ENCODE data around the gene GPR55. TPM values are rescaled to one million over a fixed set of nuclear protein-coding genes. Genes with fewer than 3 reads are reported as not detected.

GPR55 gene
- total and polyA plus RNA-seq, 2 of the 8 experiments (the other 6 are each of a cell fraction or from before 2014, with no cell fraction given), result not detected

GRCh38 chr2:230950874-230951339 lies 25.9 kb upstream of the GPR55 start (continued):
- no peak for TF ChIP-seq HDAC2 (IDR thresholded peaks at IDR 0.05; ENCODE audit: borderline replicate concordance in 1 of 2, low read depth in 2 of 2, low read length in 2 of 2)
- TF ChIP-seq, protein P1, sequence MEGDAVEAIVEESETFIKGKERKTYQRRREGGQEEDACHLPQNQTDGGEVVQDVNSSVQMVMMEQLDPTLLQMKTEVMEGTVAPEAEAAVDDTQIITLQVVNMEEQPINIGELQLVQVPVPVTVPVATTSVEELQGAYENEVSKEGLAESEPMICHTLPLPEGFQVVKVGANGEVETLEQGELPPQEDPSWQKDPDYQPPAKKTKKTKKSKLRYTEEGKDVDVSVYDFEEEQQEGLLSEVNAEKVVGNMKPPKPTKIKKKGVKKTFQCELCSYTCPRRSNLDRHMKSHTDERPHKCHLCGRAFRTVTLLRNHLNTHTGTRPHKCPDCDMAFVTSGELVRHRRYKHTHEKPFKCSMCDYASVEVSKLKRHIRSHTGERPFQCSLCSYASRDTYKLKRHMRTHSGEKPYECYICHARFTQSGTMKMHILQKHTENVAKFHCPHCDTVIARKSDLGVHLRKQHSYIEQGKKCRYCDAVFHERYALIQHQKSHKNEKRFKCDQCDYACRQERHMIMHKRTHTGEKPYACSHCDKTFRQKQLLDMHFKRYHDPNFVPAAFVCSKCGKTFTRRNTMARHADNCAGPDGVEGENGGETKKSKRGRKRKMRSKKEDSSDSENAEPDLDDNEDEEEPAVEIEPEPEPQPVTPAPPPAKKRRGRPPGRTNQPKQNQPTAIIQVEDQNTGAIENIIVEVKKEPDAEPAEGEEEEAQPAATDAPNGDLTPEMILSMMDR (IDR thresholded peaks at IDR 0.05; ENCODE audit: control extremely low read depth in 1 of 3, insufficient read depth in 1 of 3, low read depth in 1 of 3, low read length in 3 of 3), result no peak
- TF ChIP-seq, protein P2, sequence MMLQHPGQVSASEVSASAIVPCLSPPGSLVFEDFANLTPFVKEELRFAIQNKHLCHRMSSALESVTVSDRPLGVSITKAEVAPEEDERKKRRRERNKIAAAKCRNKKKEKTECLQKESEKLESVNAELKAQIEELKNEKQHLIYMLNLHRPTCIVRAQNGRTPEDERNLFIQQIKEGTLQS (IDR thresholded peaks at IDR 0.05; ENCODE audit: insufficient read depth, low read depth, low read length), result no peak
- TF ChIP-seq, protein P3, sequence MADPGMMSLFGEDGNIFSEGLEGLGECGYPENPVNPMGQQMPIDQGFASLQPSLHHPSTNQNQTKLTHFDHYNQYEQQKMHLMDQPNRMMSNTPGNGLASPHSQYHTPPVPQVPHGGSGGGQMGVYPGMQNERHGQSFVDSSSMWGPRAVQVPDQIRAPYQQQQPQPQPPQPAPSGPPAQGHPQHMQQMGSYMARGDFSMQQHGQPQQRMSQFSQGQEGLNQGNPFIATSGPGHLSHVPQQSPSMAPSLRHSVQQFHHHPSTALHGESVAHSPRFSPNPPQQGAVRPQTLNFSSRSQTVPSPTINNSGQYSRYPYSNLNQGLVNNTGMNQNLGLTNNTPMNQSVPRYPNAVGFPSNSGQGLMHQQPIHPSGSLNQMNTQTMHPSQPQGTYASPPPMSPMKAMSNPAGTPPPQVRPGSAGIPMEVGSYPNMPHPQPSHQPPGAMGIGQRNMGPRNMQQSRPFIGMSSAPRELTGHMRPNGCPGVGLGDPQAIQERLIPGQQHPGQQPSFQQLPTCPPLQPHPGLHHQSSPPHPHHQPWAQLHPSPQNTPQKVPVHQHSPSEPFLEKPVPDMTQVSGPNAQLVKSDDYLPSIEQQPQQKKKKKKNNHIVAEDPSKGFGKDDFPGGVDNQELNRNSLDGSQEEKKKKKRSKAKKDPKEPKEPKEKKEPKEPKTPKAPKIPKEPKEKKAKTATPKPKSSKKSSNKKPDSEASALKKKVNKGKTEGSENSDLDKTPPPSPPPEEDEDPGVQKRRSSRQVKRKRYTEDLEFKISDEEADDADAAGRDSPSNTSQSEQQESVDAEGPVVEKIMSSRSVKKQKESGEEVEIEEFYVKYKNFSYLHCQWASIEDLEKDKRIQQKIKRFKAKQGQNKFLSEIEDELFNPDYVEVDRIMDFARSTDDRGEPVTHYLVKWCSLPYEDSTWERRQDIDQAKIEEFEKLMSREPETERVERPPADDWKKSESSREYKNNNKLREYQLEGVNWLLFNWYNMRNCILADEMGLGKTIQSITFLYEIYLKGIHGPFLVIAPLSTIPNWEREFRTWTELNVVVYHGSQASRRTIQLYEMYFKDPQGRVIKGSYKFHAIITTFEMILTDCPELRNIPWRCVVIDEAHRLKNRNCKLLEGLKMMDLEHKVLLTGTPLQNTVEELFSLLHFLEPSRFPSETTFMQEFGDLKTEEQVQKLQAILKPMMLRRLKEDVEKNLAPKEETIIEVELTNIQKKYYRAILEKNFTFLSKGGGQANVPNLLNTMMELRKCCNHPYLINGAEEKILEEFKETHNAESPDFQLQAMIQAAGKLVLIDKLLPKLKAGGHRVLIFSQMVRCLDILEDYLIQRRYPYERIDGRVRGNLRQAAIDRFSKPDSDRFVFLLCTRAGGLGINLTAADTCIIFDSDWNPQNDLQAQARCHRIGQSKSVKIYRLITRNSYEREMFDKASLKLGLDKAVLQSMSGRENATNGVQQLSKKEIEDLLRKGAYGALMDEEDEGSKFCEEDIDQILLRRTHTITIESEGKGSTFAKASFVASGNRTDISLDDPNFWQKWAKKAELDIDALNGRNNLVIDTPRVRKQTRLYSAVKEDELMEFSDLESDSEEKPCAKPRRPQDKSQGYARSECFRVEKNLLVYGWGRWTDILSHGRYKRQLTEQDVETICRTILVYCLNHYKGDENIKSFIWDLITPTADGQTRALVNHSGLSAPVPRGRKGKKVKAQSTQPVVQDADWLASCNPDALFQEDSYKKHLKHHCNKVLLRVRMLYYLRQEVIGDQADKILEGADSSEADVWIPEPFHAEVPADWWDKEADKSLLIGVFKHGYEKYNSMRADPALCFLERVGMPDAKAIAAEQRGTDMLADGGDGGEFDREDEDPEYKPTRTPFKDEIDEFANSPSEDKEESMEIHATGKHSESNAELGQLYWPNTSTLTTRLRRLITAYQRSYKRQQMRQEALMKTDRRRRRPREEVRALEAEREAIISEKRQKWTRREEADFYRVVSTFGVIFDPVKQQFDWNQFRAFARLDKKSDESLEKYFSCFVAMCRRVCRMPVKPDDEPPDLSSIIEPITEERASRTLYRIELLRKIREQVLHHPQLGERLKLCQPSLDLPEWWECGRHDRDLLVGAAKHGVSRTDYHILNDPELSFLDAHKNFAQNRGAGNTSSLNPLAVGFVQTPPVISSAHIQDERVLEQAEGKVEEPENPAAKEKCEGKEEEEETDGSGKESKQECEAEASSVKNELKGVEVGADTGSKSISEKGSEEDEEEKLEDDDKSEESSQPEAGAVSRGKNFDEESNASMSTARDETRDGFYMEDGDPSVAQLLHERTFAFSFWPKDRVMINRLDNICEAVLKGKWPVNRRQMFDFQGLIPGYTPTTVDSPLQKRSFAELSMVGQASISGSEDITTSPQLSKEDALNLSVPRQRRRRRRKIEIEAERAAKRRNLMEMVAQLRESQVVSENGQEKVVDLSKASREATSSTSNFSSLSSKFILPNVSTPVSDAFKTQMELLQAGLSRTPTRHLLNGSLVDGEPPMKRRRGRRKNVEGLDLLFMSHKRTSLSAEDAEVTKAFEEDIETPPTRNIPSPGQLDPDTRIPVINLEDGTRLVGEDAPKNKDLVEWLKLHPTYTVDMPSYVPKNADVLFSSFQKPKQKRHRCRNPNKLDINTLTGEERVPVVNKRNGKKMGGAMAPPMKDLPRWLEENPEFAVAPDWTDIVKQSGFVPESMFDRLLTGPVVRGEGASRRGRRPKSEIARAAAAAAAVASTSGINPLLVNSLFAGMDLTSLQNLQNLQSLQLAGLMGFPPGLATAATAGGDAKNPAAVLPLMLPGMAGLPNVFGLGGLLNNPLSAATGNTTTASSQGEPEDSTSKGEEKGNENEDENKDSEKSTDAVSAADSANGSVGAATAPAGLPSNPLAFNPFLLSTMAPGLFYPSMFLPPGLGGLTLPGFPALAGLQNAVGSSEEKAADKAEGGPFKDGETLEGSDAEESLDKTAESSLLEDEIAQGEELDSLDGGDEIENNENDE (IDR thresholded peaks at IDR 0.05; ENCODE audit: insufficient replicate concordance, low read length), result no peak

All from H1 (cell line).